ENCODE results near the gene HCN4. TPM values are rescaled to one million over a fixed set of nuclear protein-coding genes. Genes with fewer than 3 reads are reported as not detected.

The HCN4 gene
- total RNA-seq, 2 experiments from 2014 or later: not detected

- no peak overlapping the region for H3K27ac Mint-ChIP-seq
- no peak overlapping the region for H3K4me3 Mint-ChIP-seq
- no peaks in the 10 kb centered on the region for H3K9me3 Mint-ChIP-seq
- no peaks in the 10 kb centered on the region for H3K4me1 Mint-ChIP-seq
- DNase-seq: no peak
- no peaks in the 10 kb centered on the region for H3K36me3 Mint-ChIP-seq
- peaks cover 7% of the 10 kb centered on the region for H3K27me3 Mint-ChIP-seq
Observed at GRCh38 chr15:73344056-73344455, 24.7 kb downstream of the HCN4 start.

- Mint-ChIP-seq H3K4me3 (no peak overlapping the region), H3K27me3 (peaks cover 4% of the 10 kb centered on the region), H3K27ac (no peak overlapping the region), H3K36me3 (no peaks in the 10 kb centered on the region), H3K4me1 (no peaks in the 10 kb centered on the region), H3K9me3 (no peaks in the 10 kb centered on the region)
- no peak for DNase-seq
Observed at GRCh38 chr15:73341886-73342600, 26.7 kb downstream of the HCN4 start.

- no peaks in the 10 kb centered on the region for H3K36me3 Mint-ChIP-seq
Observed at GRCh38 chr15:73340502-73341192, 28.1 kb downstream of the HCN4 start.

GRCh38 chr15:73338606-73339374, 30.0 kb downstream of the HCN4 start:
- H3K36me3 Mint-ChIP-seq: no peaks in the 10 kb centered on the region
- no peaks in the 10 kb centered on the region for H3K9me3 Mint-ChIP-seq
- H3K27me3 Mint-ChIP-seq: peaks cover 3% of the 10 kb centered on the region
- H3K4me1 Mint-ChIP-seq: no peaks in the 10 kb centered on the region
- H3K27ac Mint-ChIP-seq: no peak overlapping the region
- H3K4me3 Mint-ChIP-seq: no peak overlapping the region
- no peak for DNase-seq

More at GRCh38 chr15:73340502-73341192, 28.1 kb downstream of the HCN4 start:
- Mint-ChIP-seq H3K9me3 (no peaks in the 10 kb centered on the region), H3K4me3 (no peak overlapping the region), H3K27ac (no peak overlapping the region), H3K27me3 (peaks cover 3% of the 10 kb centered on the region), H3K4me1 (no peaks in the 10 kb centered on the region)
- no peak for DNase-seq

GRCh38 chr15:73338058-73338457, 30.7 kb downstream of the HCN4 start:
- Mint-ChIP-seq H3K36me3 (no peaks in the 10 kb centered on the region), H3K9me3 (no peaks in the 10 kb centered on the region), H3K27me3 (peaks cover under 1% of the 10 kb centered on the region), H3K27ac (no peak overlapping the region), H3K4me1 (no peaks in the 10 kb centered on the region), H3K4me3 (no peak overlapping the region)
- no peak for DNase-seq

GRCh38 chr15:73337187-73337586, 31.6 kb downstream of the HCN4 start:
- Mint-ChIP-seq H3K4me1 (no peaks in the 10 kb centered on the region), H3K36me3 (no peaks in the 10 kb centered on the region), H3K4me3 (no peak overlapping the region), H3K27me3 (no peaks in the 10 kb centered on the region), H3K9me3 (no peaks in the 10 kb centered on the region), H3K27ac (no peak overlapping the region)
- DNase-seq: no peak

GRCh38 chr15:73336756-73337155, 32.0 kb downstream of the HCN4 start:
- no peak for DNase-seq
- no peak overlapping the region for H3K4me3 Mint-ChIP-seq
- H3K9me3 Mint-ChIP-seq: no peaks in the 10 kb centered on the region
- no peaks in the 10 kb centered on the region for H3K27me3 Mint-ChIP-seq
- H3K27ac Mint-ChIP-seq: no peak overlapping the region
- no peaks in the 10 kb centered on the region for H3K4me1 Mint-ChIP-seq
- no peaks in the 10 kb centered on the region for H3K36me3 Mint-ChIP-seq

GRCh38 chr15:73335471-73335870, 33.3 kb downstream of the HCN4 start:
- H3K36me3 Mint-ChIP-seq: no peaks in the 10 kb centered on the region
- H3K9me3 Mint-ChIP-seq: no peaks in the 10 kb centered on the region
- H3K4me1 Mint-ChIP-seq: no peaks in the 10 kb centered on the region
- H3K4me3 Mint-ChIP-seq: no peak overlapping the region
- DNase-seq: no peak
- no peaks in the 10 kb centered on the region for H3K27me3 Mint-ChIP-seq
- no peak overlapping the region for H3K27ac Mint-ChIP-seq

GRCh38 chr15:73335026-73335425, 33.7 kb downstream of the HCN4 start:
- no peaks in the 10 kb centered on the region for H3K9me3 Mint-ChIP-seq
- no peaks in the 10 kb centered on the region for H3K27me3 Mint-ChIP-seq
- no peak for DNase-seq
- H3K4me3 Mint-ChIP-seq: no peak overlapping the region
- no peaks in the 10 kb centered on the region for H3K36me3 Mint-ChIP-seq
- H3K27ac Mint-ChIP-seq: no peak overlapping the region
- no peaks in the 10 kb centered on the region for H3K4me1 Mint-ChIP-seq

GRCh38 chr15:73334086-73334485, 34.7 kb downstream of the HCN4 start:
- no peak overlapping the region for H3K27ac Mint-ChIP-seq
- no peaks in the 10 kb centered on the region for H3K27me3 Mint-ChIP-seq
- DNase-seq: no peak
- no peaks in the 10 kb centered on the region for H3K4me1 Mint-ChIP-seq
- H3K9me3 Mint-ChIP-seq: no peaks in the 10 kb centered on the region
- H3K4me3 Mint-ChIP-seq: no peak overlapping the region
- no peaks in the 10 kb centered on the region for H3K36me3 Mint-ChIP-seq

- no peaks in the 10 kb centered on the region for H3K36me3 Mint-ChIP-seq
Observed at GRCh38 chr15:73333001-73333400, 35.8 kb downstream of the HCN4 start.

GRCh38 chr15:73331991-73332925, 36.5 kb downstream of the HCN4 start:
- Mint-ChIP-seq H3K36me3 (no peaks in the 10 kb centered on the region), H3K4me3 (no peak overlapping the region), H3K4me1 (no peaks in the 10 kb centered on the region), H3K9me3 (no peaks in the 10 kb centered on the region), H3K27ac (no peak overlapping the region), H3K27me3 (no peaks in the 10 kb centered on the region)
- DNase-seq: no peak

More at GRCh38 chr15:73333001-73333400, 35.8 kb downstream of the HCN4 start:
- H3K27ac Mint-ChIP-seq: no peak overlapping the region
- no peaks in the 10 kb centered on the region for H3K4me1 Mint-ChIP-seq
- no peaks in the 10 kb centered on the region for H3K27me3 Mint-ChIP-seq
- H3K4me3 Mint-ChIP-seq: no peak overlapping the region
- no peak for DNase-seq
- no peaks in the 10 kb centered on the region for H3K9me3 Mint-ChIP-seq

GRCh38 chr15:73331501-73331900, 37.3 kb downstream of the HCN4 start:
- no peak for DNase-seq
- Mint-ChIP-seq H3K27me3 (peaks cover under 1% of the 10 kb centered on the region), H3K4me3 (no peak overlapping the region), H3K36me3 (no peaks in the 10 kb centered on the region), H3K4me1 (no peaks in the 10 kb centered on the region), H3K9me3 (no peaks in the 10 kb centered on the region), H3K27ac (no peak overlapping the region)

GRCh38 chr15:73330206-73331051, 38.3 kb downstream of the HCN4 start:
- Mint-ChIP-seq H3K9me3 (no peaks in the 10 kb centered on the region), H3K4me3 (no peak overlapping the region), H3K27ac (no peak overlapping the region), H3K27me3 (peaks cover 4% of the 10 kb centered on the region), H3K4me1 (peaks cover 4% of the 10 kb centered on the region), H3K36me3 (no peaks in the 10 kb centered on the region)
- no peak for DNase-seq

All from activated naive CD8-positive, alpha-beta T cell treated with anti-CD3 and anti-CD28 coated beads for 36 hours (primary cell).